H9 (cell line): Measurements from ENCODE around the gene SLC22A2. TPM values are rescaled to one million over a fixed set of nuclear protein-coding genes. Genes with fewer than 3 reads are reported as not detected.

Experiments used
- DNase-seq: peaks from one replicate; pipeline ENCODE4 v3.0.0-alpha.2; 2017
- H2AFZ ChIP-seq: one replicate; pipeline ENCODE4 v1.6.1; 2013; ENCODE audit warnings: mild to moderate bottlenecking, low read length, control low read depth, moderate library complexity
- H2AK5ac ChIP-seq: 2 replicates; pipeline ENCODE4 v1.6.1; 2013; ENCODE audit warnings: low read length, control low read depth, mixed read lengths; ENCODE audit not compliant: insufficient read length
- H2BK120ac ChIP-seq: one replicate; pipeline ENCODE4 v1.6.1; 2013; ENCODE audit warnings: low read depth, mild to moderate bottlenecking, low read length, control low read depth, inconsistent platforms; ENCODE audit not compliant: poor library complexity, severe bottlenecking
- H2BK12ac ChIP-seq: 2 replicates; pipeline ENCODE4 v1.6.1; 2013; ENCODE audit warnings: low read length, control low read depth, mixed read lengths, low read depth; ENCODE audit not compliant: insufficient read length
- H2BK15ac ChIP-seq: 2 replicates; pipeline ENCODE4 v1.6.1; 2013; ENCODE audit warnings: low read depth, low read length, control low read depth
- H2BK20ac ChIP-seq: one replicate; pipeline ENCODE4 v1.6.1; 2013; ENCODE audit warnings: low read depth, mild to moderate bottlenecking, low read length, control low read depth, inconsistent platforms; ENCODE audit not compliant: poor library complexity, severe bottlenecking
- H2BK5ac ChIP-seq: 2 replicates; pipeline ENCODE4 v1.6.1; 2013; ENCODE audit warnings: low read length, control low read depth, mixed read lengths; ENCODE audit not compliant: insufficient read length
- H3K14ac ChIP-seq: 2 replicates; pipeline ENCODE4 v1.6.1; 2013; ENCODE audit warnings: low read length, control low read depth; ENCODE audit not compliant: insufficient read depth
- H3K18ac ChIP-seq: 2 replicates; pipeline ENCODE4 v1.6.1; 2013; ENCODE audit warnings: low read depth, mild to moderate bottlenecking, mixed read lengths, low read length, control low read depth; ENCODE audit not compliant: insufficient read length
- H3K23ac ChIP-seq: 2 replicates; pipeline ENCODE4 v1.6.1; 2013; ENCODE audit warnings: low read length, control low read depth, mixed read lengths, low read depth; ENCODE audit not compliant: insufficient read length
- H3K23me2 ChIP-seq: 2 replicates; pipeline ENCODE4 v1.6.1; 2013; ENCODE audit warnings: low read depth, mild to moderate bottlenecking, mixed read lengths, low read length, control low read depth; ENCODE audit not compliant: insufficient read length, poor library complexity, severe bottlenecking
- H3K27ac ChIP-seq: 2 replicates; pipeline ENCODE4 v1.5.1; 2013; ENCODE audit warnings: low read length, control low read depth, mixed read lengths, low read depth; ENCODE audit not compliant: insufficient read length
- H3K27me3 ChIP-seq: 2 replicates; pipeline ENCODE4 v1.6.1; 2013; ENCODE audit warnings: low read length, control low read depth, inconsistent platforms; ENCODE audit not compliant: insufficient read depth
- H3K4ac ChIP-seq: 2 replicates; pipeline ENCODE4 v1.6.1; 2013; ENCODE audit warnings: low read depth, mild to moderate bottlenecking, control low read depth, inconsistent platforms, low read length, moderate library complexity
- H3K4me1 ChIP-seq: 2 replicates; pipeline ENCODE4 v1.6.1; 2013; ENCODE audit warnings: low read length, control low read depth, inconsistent platforms; ENCODE audit not compliant: insufficient read depth
- H3K4me2 ChIP-seq: 2 replicates; pipeline ENCODE4 v1.6.1; 2013; ENCODE audit warnings: low read length, control low read depth, mixed read lengths; ENCODE audit not compliant: insufficient read length, insufficient read depth
- H3K56ac ChIP-seq: 2 replicates; pipeline ENCODE4 v1.6.1; 2013; ENCODE audit warnings: low read depth, mild to moderate bottlenecking, mixed read lengths, low read length, control low read depth; ENCODE audit not compliant: insufficient read length
- H3K79me1 ChIP-seq: 2 replicates; pipeline ENCODE4 v1.6.1; 2013; ENCODE audit warnings: low read depth, mild to moderate bottlenecking, moderate library complexity, low read length, control low read depth, inconsistent platforms; ENCODE audit not compliant: insufficient read depth, poor library complexity, severe bottlenecking
- H3K79me2 ChIP-seq: 2 replicates; pipeline ENCODE4 v1.6.1; 2013; ENCODE audit warnings: low read length, control low read depth, inconsistent platforms; ENCODE audit not compliant: insufficient read depth
- H3K9ac ChIP-seq: 2 replicates; pipeline ENCODE4 v1.6.1; 2013; ENCODE audit warnings: low read length, control low read depth, mixed read lengths; ENCODE audit not compliant: insufficient read length; ENCODE audit errors: extremely low read depth
- H3K9me3 ChIP-seq: one replicate; pipeline ENCODE4 v1.6.1; 2013; ENCODE audit warnings: low read depth, low read length, inconsistent platforms; ENCODE audit not compliant: control insufficient read depth
- H3T11ph ChIP-seq: one replicate; pipeline ENCODE4 v1.6.1; 2013; ENCODE audit warnings: mild to moderate bottlenecking, low read length, control low read depth, inconsistent platforms
- H4K20me1 ChIP-seq: one replicate; pipeline ENCODE4 v1.6.1; 2013; ENCODE audit not compliant: control insufficient read depth, insufficient read length, insufficient read depth
- H4K5ac ChIP-seq: 2 replicates; pipeline ENCODE4 v1.6.1; 2013; ENCODE audit warnings: low read depth, mild to moderate bottlenecking, mixed read lengths, low read length, control low read depth; ENCODE audit not compliant: insufficient read length
- H4K8ac ChIP-seq: replicated peaks from 2 replicates; pipeline ENCODE4 v1.6.1; 2013; ENCODE audit warnings: low read length, control low read depth, mixed read lengths, low read depth; ENCODE audit not compliant: insufficient read length
- H4K91ac ChIP-seq: 2 replicates; pipeline ENCODE4 v1.6.1; 2013; ENCODE audit warnings: low read depth, mild to moderate bottlenecking, moderate library complexity, mixed read lengths, low read length, control low read depth; ENCODE audit not compliant: insufficient read length
- H3K27ac Mint-ChIP-seq, 3 experiments: 2 replicates in 2 of 3; 3 replicates in 1 of 3; pipeline ENCODE4 v1.8.0; 2020 to 2021; ENCODE audit warnings: mixed read lengths in 3 of 3, mild to moderate bottlenecking in 1 of 3, moderate library complexity in 1 of 3
- H3K27me3 Mint-ChIP-seq: 2 replicates; pipeline ENCODE4 v1.8.0; 2021; ENCODE audit warnings: low read depth, mild to moderate bottlenecking, moderate library complexity, mixed read lengths
- H3K36me3 Mint-ChIP-seq, 3 experiments: 2 replicates in 2 of 3; 3 replicates in 1 of 3; pipeline ENCODE4 v1.8.0; 2020 to 2021; ENCODE audit warnings: low read depth in 3 of 3, mixed read lengths in 3 of 3; ENCODE audit not compliant: insufficient read depth in 1 of 3
- H3K4me1 Mint-ChIP-seq, 2 experiments: 2 replicates each; pipeline ENCODE4 v1.8.0; 2020; ENCODE audit warnings: mixed read lengths in 2 of 2
- H3K4me3 Mint-ChIP-seq, 2 experiments: 2 replicates in 1 of 2; 3 replicates in 1 of 2; pipeline ENCODE4 v1.8.0; 2020 to 2021; ENCODE audit warnings: mild to moderate bottlenecking in 2 of 2, mixed read lengths in 2 of 2, moderate library complexity in 1 of 2
- H3K9me3 Mint-ChIP-seq, 2 experiments: 2 replicates in 1 of 2; 3 replicates in 1 of 2; pipeline ENCODE4 v1.8.0; 2020; ENCODE audit warnings: mild to moderate bottlenecking in 2 of 2, mixed read lengths in 2 of 2, moderate library complexity in 1 of 2
- WGBS: extraction: QIAGEN DNeasy Blood & Tissue Kit; methylation state at CpG from one replicate; pipeline ENCODE4 v1.1.7; 2013; ENCODE audit warnings: missing lambda C conversion rate, low lambda C conversion rate, mixed read lengths; ENCODE audit not compliant: insufficient read length; ENCODE audit errors: extremely low coverage; 5-methylcytosine and 5-hydroxymethylcytosine counted together
- total RNA-seq: library from RNA; stranded (reverse); gene quantifications from 2 replicates; pipeline ENCODE4 v1.2.1, GENCODE V29; 2021
- TF ChIP-seq, protein P1 (sequence below): fragments of 200-600 bp; sonication (generic); conservative IDR thresholded peaks from 3 replicates; pipeline ENCODE4 v1.8.0; 2021; ENCODE audit warnings: antibody characterized with exemption, mild to moderate bottlenecking

The SLC22A2 gene
- total RNA-seq, 1 experiment from 2014 or later: 1.0 TPM

- WGBS: no CpG with 5 or more reads among the region's 14 CpGs
- H3K4me2 ChIP-seq: no peak overlapping the region
These were observed 1.7 kb upstream of the SLC22A2 start for GRCh38 chr6:160260367-160260766.

More at GRCh38 chr6:160260367-160260766, 1.7 kb upstream of the SLC22A2 start:
- Mint-ChIP-seq H3K36me3 (no peaks in the 10 kb centered on the region), H3K9me3 (no peaks in the 10 kb centered on the region), H3K4me3 (no peak overlapping the region), H3K27ac (no peak overlapping the region), H3K4me1 (peaks cover 40 to 43% of the 10 kb centered on the region in 2 experiments), H3K27me3 (no peaks in the 10 kb centered on the region; the same call in 1 of the 2 replicates)
- no peak overlapping the region for H2BK120ac ChIP-seq
- no peak overlapping the region for H2BK15ac ChIP-seq
- no peaks in the 10 kb centered on the region for H3K79me2 ChIP-seq
- no peaks in the 10 kb centered on the region for H4K20me1 ChIP-seq
- no peak overlapping the region for H3K14ac ChIP-seq
- no peak overlapping the region for H2BK12ac ChIP-seq
- no peak overlapping the region for H4K91ac ChIP-seq
- no peak overlapping the region for H3K9ac ChIP-seq
- H3K4ac ChIP-seq: no peak overlapping the region
- TF ChIP-seq, protein P1, sequence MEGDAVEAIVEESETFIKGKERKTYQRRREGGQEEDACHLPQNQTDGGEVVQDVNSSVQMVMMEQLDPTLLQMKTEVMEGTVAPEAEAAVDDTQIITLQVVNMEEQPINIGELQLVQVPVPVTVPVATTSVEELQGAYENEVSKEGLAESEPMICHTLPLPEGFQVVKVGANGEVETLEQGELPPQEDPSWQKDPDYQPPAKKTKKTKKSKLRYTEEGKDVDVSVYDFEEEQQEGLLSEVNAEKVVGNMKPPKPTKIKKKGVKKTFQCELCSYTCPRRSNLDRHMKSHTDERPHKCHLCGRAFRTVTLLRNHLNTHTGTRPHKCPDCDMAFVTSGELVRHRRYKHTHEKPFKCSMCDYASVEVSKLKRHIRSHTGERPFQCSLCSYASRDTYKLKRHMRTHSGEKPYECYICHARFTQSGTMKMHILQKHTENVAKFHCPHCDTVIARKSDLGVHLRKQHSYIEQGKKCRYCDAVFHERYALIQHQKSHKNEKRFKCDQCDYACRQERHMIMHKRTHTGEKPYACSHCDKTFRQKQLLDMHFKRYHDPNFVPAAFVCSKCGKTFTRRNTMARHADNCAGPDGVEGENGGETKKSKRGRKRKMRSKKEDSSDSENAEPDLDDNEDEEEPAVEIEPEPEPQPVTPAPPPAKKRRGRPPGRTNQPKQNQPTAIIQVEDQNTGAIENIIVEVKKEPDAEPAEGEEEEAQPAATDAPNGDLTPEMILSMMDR: no peak
- H2AK5ac ChIP-seq: no peak overlapping the region
- no peaks in the 10 kb centered on the region for H3K4me1 ChIP-seq
- H3K56ac ChIP-seq: no peak overlapping the region
- DNase-seq: no peak
- no peak overlapping the region for H3K18ac ChIP-seq
- H4K8ac ChIP-seq: no peak overlapping the region
- H3K23me2 ChIP-seq: no peaks in the 10 kb centered on the region
- H2AFZ ChIP-seq: no peak overlapping the region
- H3K9me3 ChIP-seq: no peaks in the 10 kb centered on the region
- H3K27me3 ChIP-seq: no peaks in the 10 kb centered on the region
- no peak overlapping the region for H3K23ac ChIP-seq
- no peak overlapping the region for H3K27ac ChIP-seq
- no peak overlapping the region for H2BK20ac ChIP-seq
- H3T11ph ChIP-seq: no peak overlapping the region
- no peak overlapping the region for H4K5ac ChIP-seq
- H3K79me1 ChIP-seq: no peaks in the 10 kb centered on the region
- H2BK5ac ChIP-seq: no peak overlapping the region
